HG02973 (cell line): ENCODE data around the gene DAZAP1.
"Not testable (repeated sequence)": the region's sequence is repeated elsewhere in the genome, so short reads cannot be mapped to it uniquely, and the experiment has no call there.

Source experiments
- ATAC-seq: cut with Tn5 transposase; IDR thresholded peaks from one replicate; pipeline ENCODE4 v1.9.1; 2021; ENCODE audit warnings: moderate library complexity; ENCODE audit not compliant: unreplicated experiment

Gene DAZAP1

DNA sequence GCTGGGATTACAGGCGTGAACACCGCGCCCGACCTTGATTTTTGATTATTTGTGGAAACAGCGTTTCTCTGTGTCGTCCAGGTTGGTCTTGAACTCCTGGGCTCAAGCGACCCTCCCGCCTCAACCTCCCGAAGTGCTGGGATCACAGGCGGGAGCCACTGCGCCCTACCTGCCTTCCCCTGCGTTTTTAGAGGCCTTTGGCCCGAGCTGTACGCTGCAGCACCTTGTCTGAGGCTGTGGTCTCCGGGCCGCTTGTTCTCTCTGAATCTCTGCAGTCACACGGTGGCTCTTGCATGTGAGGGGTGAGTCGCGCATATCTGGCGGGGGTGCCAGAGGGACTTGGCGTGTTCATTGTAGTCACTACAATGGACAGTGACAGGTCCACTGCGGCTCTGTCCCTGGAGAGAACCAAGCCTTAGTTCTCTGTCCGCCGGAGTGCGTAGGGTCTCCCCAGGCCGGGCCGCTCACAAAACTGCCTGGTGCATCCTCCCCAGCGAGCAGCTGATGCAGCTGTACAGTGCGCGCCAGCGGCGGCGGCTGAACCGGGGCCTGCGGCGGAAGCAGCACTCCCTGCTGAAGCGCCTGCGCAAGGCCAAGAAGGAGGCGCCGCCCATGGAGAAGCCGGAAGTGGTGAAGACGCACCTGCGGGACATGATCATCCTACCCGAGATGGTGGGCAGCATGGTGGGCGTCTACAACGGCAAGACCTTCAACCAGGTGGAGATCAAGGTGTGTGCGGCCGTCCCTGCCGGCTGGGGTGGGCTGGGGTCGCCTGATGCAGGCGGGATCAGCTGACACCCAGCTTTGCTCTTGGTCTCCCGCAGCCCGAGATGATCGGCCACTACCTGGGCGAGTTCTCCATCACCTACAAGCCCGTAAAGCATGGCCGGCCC, 32.4 kb downstream of the DAZAP1 start:
- not testable (repeated sequence) for ATAC-seq

DNA sequence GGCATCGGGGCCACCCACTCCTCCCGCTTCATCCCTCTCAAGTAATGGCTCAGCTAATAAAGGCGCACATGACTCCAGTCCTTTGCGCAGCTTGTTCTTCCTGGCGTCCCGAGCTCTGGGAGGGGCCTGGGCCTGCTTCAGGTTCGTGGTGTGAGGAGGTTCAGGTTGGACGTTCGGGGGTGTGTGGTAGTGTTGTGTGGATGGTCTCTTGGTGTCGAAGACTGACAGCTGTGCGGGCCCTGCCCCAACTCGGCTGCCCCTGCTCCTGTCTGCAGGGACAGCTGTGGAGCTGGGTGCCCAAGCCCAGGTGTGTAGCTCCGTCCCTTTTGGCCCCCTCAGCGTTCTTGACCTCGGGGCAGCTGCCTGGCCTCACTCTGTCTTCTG, 33.0 kb downstream of the DAZAP1 start:
- ATAC-seq: no peak

DNA sequence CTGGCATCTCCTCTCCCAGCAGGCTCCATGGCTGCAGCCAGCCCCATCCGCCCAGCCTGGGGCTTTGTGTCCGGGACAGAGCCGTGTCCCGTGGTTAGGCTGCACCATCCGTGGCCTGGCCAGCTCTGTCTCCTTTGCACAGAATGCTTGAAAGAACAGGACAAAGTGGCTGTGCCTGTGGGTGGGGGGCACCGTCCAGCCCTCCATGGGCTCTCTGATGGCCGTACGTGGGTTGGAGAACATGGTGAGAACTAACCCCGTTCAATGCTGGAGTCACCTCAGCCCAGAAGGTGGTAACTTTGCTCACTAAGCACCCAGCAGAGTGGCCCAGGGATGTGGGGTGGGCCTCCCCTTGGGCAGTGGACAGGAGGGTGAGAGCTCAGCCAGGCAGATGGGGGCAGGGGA, 33.6 kb downstream of the DAZAP1 start:
- no peak for ATAC-seq

DNA sequence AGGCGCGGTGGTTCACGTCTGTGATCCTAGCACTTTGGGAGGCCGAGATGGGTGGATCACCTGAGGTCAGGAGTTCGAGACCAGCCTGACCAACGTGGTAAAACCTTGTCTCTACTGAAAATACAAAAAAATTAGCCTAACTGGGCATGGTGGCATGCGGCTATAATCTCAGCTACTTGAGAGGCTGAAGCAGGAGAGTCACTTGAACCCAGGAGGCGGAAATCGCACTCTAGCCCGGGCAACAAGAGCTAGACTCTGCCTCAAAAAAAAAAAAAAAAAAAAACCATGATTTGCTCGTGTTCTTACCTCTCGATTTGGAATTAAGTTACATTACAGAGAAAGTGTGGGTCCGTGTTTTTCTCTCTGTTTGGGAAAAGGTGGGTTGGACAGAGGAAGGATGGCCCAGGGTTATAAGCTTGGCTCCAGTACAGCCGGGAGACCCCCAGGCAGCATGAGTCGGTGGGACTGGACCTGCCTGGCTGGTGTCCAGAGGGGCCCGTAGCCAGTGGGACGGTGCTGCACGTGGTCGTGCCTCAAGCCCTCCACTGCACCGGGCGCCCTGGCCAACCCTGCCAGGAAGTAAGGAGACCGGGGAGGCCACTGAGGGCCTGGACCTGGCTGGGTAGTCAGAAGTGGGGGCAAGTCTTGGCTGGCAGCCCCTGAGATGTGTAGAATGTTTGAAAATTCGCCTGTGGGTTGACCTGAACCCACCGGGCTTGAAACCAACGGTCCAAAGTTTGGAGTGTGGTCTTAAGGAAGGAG, 34.5 kb downstream of the DAZAP1 start:
- ATAC-seq: no peak

DNA sequence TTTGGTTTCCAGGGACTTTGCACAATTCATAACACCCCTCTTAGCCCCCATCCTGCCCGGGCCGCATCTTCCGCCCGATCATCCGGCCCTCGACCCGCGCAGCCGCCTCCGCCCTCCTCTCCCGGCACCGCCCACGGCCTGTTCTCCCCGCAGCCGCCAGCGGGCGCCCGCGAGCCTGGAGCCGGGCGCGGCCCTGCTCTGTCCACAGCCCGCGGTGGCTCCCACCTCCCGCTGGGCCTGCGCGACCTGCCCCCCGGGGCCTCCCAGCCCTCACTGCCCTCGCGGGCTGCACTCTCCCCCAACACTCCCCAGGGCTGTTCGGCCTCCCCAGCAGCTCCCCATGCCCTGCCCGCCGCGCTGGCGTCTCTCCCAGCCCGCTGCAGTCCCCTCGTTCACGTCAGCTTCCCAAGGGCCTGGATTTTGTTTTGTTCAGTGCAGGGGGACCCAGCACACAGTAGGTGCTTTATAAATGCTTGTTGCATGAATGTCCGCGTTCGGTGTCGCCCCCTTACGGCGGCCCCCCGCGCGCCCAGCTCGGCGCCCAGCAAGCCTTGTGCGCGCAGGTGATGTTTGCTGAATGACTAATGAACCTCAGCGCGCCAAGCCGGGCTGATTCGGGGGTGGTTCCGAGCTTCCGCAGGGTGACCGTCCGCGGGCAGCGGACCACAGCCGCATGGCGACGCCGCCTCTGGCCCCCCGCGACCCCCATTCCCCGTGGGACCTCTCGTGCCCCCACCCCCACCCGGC, 38.0 kb downstream of the DAZAP1 start:
- no peak for ATAC-seq

DNA sequence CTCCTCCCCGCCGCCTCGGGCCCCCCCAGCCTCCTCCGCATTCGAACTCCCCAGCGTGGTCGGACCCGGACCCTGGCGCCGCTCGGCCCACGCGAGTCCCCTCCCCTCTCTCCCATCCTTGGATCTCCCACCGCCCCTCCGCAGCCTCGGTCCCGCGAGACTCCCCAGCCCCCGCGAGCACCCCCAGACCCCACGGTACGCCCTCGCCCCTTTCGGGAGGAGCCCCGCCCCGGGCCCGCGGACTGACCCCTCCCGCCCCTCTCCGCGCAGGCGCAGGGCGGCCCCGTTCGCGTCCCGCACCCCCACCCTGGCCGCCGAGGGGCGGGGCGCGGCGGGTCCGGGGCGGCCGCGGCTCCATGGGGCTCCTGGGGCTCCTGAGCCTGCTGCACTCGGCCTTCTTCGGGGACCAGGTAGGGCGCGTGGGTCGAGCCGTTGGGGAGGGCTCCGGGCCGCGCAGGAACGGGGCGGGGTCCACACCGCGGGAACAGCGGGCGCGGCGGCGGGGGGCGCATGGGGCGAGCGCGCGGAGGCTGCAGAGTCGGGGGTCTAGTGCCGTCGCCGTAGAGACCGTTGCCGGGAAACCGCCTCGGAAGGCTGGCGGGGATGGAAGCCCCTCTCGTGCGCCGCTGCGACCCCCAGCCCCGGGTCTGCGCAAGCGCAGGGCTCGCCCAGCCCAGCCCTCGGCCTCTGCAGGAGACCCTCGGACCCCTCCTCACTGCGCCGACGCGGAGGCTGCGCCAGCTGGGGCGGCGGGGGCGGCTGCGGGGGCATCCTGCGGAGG, 38.7 kb downstream of the DAZAP1 start:
- no peak for ATAC-seq

DNA sequence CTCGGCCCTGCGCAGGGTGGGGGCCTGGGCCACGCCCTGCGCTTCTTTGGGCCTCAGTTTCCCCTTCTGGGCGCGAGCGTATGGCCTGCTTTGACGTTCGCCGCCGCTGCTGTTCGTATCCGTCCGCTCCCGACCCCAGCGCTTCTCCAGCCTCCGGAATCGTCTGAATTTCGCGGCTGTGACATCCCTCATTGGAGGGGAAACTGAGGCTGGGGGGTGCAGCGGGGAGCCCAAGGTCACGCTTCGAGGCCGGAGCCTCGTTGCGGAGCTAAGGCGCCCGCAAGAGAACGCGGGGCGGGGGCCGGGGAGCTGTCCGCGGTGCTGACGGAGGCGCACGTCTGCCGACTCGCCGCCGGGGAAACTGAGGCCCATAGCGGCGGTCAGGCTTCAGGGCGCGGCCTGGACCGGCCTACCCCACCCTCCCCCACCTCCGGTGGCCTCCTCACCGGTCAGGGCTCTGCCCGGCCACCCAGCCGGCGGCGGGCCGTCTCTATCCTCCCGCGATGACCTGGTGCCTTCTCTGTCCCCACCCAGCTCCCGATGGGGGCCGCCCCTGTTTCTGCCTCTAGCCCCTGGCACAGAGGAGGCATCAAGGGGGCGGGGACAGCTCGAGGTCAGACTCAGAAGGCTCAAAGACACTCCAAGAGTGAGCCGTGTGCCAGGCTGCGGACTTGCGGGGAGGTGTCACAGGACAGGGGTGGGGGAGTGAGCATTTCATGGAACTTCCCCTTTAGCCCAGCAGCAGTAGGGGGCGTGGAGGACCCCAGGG, 39.5 kb downstream of the DAZAP1 start:
- no peak for ATAC-seq

DNA sequence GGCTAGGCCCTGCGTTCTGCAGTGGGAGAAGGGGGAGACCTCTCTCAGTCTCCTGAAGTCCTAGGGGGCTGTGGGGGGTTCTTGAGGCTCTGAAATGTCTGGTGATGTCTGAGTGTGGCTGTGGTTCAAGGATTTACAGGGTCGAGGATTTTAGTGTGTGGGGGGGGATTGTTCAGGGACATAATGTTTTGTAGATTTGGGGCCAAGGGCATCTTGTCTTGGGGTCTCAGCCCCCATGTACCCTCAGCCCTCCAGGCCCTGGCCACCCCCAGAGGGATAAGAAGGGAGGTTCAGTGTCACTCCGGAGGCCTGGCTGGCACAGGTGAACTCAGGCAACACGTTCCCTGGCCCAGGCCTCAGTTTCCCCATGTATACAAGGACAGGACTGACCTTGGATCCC, 40.1 kb downstream of the DAZAP1 start:
- no peak for ATAC-seq

DNA sequence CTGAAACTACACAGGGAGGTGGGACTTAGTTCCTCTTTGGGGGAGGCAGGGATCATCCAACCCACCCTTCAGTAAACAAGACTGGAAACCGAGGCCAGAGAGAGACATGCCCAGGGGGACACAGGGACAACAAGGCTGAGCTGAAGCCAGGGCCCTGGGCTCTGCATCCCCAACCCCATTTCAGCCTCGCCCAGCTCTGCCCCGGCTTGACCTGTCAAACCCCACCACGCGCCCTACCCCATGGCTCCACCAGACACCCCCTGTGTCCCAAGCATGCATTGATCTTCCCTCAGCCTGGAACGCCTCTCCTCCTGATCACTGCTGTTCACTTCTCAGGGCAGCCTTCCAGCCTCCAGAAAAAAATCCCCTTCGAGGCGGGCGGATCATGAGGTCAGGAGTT, 40.6 kb downstream of the DAZAP1 start:
- ATAC-seq: no peak

DNA sequence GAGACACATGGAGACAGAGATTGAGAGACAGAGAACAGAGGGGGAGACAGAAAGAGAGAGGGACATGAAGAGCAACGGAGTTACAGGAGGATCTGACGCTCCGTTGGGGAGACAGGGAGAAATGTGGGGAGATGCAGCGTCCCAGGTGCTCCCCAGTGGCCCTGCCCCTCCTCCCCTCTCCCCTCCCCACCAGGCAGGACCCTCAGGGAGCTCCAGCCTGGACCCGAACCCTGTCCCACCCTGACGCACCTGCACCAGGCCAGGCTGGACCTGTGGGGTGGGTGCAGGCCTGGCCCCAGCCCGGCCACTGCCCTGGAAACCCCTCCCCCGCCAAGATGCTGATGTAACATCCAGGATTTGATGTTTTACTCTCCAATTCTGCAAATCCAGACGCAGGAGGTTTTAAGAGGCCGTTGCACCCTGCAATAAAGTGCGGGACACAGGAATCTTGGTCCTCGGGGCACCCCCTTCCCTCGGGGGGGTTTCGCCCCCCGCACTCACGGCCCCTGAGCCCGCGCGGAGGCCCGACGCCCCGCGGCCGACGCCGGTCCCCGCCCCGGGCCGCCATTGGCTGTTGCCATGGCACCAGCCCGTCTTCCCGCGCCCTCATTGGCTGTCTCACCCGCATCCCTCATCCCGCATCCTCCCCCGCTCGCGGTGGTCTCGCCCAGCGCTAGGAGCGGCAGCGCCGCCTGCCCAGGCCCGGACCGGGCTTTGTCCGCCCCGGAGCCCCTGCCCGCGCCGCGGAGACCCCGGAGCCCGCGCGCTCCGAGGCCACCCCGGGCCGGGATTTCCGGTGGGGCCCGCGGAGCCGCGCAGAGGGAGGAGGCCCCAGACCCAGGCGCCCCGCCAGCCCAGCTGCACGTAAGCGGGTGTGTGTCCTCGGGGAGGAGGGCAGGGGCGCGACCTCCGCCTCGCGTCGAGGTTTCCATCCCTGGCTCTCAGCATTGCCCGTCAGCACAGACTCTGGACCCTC, 42.4 kb downstream of the DAZAP1 start, which contains the start of gene APC2:
Gene APC2, plus strand, starts transcription at position 655 of the 976 bp plus-strand sequence. CDS start 2,881 bp downstream, outside the sequence.
- ATAC-seq: no peak

DNA sequence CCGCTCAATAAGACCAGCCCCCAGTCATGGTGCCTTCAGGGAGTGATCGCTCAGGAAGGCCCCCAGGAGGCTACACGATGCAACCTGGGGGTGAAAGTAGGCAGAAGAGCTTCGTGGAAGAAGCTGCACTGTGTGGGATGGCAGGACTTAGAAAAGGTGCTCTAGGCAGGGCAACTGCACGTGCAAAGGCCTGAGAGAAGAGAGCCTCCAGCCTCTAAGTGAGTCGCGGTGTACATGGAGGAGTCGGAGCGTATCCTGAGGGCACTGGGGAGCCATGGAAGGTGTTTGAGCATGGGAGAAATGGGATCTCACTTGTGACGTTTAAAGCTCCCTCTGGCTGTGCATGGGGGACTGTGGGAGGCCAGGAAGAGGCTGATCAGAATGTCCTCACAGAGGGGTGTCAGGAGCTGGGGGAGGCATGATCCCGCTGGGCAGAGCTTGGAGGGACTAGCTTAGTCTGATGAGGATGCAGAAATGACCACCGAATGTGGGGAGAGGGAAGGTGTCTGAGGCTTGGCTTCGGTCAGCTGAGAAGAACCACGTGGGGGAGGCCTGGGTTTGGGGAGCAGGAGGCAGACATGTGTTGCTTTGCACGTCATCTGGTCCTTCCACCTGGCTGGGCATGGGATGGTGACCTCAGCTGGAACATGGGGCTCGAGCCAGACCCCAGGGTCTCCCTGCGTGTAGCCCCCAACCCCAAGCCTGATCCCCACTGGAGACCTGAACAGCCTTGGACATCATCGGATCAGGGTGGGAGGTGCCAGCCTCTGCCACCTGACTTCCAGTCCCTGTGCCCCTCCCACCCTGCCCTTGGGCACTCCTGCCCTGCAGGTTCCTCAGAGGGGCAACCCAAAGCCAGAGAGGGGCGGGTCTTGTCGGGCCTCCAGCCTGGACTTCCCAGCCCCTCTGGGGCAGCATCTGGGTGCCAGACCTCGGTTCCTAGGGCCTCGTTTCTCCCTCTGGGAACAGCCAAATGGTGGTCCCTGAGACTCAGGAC, 43.6 kb downstream of the DAZAP1 start:
- no peak for ATAC-seq

DNA sequence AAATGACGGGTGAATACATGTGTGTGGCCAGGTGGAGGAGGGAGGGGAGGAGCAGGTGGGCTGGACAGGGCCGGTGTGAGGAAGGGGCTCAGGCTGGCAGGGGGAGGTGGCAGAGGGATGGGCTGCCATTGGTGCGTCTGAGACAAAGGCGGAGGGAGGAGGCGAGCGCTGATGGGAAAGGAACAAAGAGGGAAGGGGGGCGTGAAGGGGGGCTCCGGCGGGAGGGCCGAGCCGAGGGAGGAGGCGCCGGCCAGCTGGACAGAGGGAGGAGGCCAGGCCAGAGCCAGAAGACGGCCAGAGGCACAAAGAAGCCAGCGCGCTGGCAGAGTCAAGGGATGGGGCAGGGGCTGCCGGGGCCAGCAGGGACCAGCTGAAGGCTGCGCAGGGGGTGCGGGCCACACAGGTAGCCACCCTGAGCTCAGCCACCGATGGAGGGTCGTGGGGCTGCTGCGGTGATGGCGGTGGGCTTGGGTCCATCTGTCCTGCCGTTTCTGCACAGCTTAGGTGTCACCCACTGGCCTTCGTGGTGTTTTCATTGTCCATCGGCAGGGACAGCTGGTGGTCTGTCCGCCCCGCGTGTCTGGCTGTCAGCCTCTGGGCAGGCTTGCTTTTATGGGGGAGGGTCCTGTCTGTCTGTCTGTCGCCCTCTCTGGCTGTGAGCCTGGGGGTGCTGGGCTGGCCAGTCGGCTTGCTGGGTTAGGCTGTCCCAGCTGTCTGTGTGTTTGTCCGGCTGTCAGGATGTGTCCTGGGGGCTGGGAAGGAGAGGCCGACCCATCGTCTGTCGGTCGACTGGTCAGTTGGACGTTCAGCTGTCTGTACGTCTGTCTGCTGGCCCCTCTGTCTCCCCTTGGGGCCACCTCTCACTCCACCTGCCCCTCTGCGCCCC, 44.8 kb downstream of the DAZAP1 start:
- ATAC-seq: no peak

DNA sequence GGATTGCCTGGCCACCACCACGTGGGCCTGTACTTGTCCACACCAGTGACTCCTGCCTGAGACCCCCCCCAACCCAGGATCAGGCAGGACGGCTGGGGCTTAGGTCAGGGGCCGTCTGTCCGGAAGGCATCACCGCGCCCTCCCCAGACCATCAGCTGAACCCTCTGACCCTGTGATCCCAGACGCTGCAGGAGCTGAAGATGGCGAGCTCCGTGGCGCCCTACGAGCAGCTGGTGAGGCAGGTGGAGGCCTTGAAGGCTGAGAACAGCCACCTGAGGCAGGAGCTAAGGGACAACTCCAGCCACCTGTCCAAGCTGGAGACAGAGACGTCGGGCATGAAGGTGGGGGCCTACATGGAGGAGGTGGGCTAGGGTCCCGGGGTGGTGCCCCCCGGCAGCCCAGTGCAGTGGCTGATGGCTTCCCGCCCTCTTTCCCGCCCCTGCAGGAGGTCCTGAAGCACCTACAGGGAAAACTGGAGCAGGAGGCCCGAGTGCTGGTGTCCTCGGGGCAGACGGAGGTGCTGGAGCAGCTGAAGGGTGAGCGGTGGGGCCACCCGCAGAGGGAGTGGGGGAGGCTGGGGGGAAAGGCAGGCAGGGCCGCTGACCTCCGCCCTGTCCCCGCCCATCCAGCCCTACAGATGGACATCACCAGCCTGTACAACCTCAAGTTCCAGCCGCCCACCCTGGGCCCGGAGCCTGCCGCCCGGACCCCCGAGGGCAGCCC, 45.6 kb downstream of the DAZAP1 start:
- no peak for ATAC-seq

DNA sequence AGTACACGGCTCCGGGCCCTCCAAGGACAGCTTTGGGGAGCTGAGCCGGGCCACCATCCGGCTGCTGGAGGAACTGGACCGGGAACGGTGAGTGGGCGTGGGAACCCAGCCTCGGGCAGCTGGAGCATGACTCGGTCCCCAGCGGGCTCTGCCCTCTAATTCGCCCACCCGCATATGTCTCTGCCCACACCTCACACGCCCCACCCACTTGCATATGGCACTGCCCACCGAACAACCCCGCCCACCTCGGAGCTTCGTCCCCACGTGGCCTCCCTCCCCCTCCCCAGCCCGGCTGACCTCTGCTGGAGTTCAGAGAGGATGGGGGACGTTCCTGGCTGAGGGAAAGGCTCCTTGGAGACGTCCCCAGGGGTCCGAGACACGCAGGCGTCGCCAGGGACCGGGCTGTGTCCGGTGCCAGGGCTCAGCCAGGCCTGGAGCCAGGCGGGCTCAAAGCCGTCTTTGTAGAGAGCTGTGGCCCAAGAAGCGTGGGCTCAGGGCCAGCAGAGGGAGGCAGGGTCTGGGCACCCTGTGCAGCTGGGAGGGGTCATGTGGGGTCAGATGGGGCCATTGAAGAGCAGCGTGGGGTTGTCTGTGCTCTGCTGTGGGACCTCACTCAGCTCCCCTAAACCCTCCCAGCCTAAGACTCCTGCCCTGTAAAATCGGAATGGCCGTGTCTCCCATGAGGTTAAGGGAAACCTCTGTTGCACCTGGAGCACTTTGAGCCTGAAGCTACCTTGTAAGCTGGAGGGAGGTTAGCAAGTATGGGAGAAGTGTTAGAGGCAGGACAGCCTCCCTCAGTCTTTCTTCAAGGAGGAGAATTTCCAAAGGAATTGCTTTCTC, 46.4 kb downstream of the DAZAP1 start:
- ATAC-seq: no peak

DNA sequence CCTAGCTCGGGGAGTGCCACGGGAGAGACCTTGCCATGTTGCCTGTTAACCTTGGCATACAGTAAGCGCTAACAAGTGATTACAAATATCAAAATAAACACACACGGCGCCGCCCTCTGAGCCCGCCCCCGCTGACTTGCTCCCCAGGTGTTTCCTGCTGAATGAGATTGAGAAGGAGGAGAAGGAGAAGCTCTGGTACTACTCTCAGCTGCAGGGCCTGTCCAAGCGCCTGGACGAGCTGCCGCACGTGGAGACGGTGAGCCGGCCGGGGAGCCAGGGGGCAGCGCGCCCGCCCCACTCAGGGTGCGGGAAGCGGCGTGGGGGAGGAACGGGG, 47.6 kb downstream of the DAZAP1 start:
- ATAC-seq: no peak
